IMR-90 (cell line): ENCODE measurements around the gene HMCN1. TPM values are rescaled to one million over a fixed set of nuclear protein-coding genes. Genes with fewer than 3 reads are reported as not detected.

Experiments
- ATAC-seq: fragments of 200-7000 bp; cut with Tn5 transposase; 2 replicates; pipeline ENCODE4 v1.9.1; 2020; ENCODE audit warnings: low read depth, mild to moderate bottlenecking, moderate library complexity
- BruUV-seq: library from RNA; stranded (reverse); fragments of 400-500 nt; replicated peaks from 2 replicates; lab custom pipeline; 2021; lab: Mats Ljungman, UMichigan
- CTCF ChIA-PET: fragments of 300-600 bp; formaldehyde crosslinking; extraction: SDS; loops from one replicate; lab custom pipeline; 2021; ENCODE audit warnings: antibody characterized with exemption; lab: Yijun Ruan, JAX
- POLR2A ChIA-PET: fragments of 300-600 bp; sonication (Branson Sonifier 250); formaldehyde crosslinking; loops from one replicate; lab custom pipeline; 2022; ENCODE audit warnings: antibody characterized with exemption; ENCODE audit not compliant: unreplicated experiment; lab: Charles Lee
- DNase-seq: peaks from one replicate; pipeline ENCODE4 v3.0.0; 2013
- H2AFZ ChIP-seq: replicated peaks from 2 replicates; pipeline ENCODE3; 2013; ENCODE audit warnings: low read length, mild to moderate bottlenecking; ENCODE audit not compliant: poor library complexity
- H2AK5ac ChIP-seq: 2 replicates; pipeline ENCODE4 v1.6.1; 2013; ENCODE audit warnings: low read depth, low read length, inconsistent platforms
- H2AK9ac ChIP-seq: replicated peaks from 2 replicates; pipeline ENCODE3; 2013; ENCODE audit warnings: mild to moderate bottlenecking, low read depth, low read length, moderate library complexity; ENCODE audit not compliant: poor library complexity
- H2BK120ac ChIP-seq: 2 replicates; pipeline ENCODE4 v1.6.1; 2013; ENCODE audit warnings: low read depth, low read length, inconsistent platforms
- H2BK15ac ChIP-seq: 3 replicates; pipeline ENCODE4 v1.6.1; 2013; ENCODE audit warnings: low read depth, low read length, inconsistent platforms
- H2BK20ac ChIP-seq: 2 replicates; pipeline ENCODE4 v1.6.1; 2013; ENCODE audit warnings: low read depth, mild to moderate bottlenecking, inconsistent platforms, low read length, moderate library complexity
- H2BK5ac ChIP-seq: 2 replicates; pipeline ENCODE4 v1.6.1; 2013; ENCODE audit warnings: mild to moderate bottlenecking, low read depth, low read length, inconsistent platforms; ENCODE audit not compliant: poor library complexity, severe bottlenecking
- H3K14ac ChIP-seq: replicated peaks from 2 replicates; pipeline ENCODE4 v1.6.1; 2013; ENCODE audit warnings: low read depth, low read length, inconsistent platforms
- H3K18ac ChIP-seq: 2 replicates; pipeline ENCODE4 v1.6.1; 2013; ENCODE audit warnings: low read depth, low read length, control low read depth
- H3K23ac ChIP-seq: 2 replicates; pipeline ENCODE4 v1.6.1; 2013; ENCODE audit warnings: low read depth, low read length, inconsistent platforms
- H3K27ac ChIP-seq: 2 replicates; pipeline ENCODE4 v1.5.1; 2013; ENCODE audit warnings: mild to moderate bottlenecking, control low read depth, low read length; ENCODE audit not compliant: insufficient read depth
- H3K27me3 ChIP-seq: 2 replicates; pipeline ENCODE4 v1.6.1; 2013; ENCODE audit warnings: low read length; ENCODE audit not compliant: control insufficient read depth, insufficient read depth
- H3K36me3 ChIP-seq: 2 replicates; pipeline ENCODE4 v1.6.1; 2013; ENCODE audit warnings: low read length, mixed read lengths; ENCODE audit not compliant: control insufficient read depth, insufficient read depth
- H3K4ac ChIP-seq: 2 replicates; pipeline ENCODE4 v1.6.1; 2013; ENCODE audit warnings: low read depth, low read length, inconsistent platforms
- H3K4me1 ChIP-seq: 2 replicates; pipeline ENCODE4 v1.6.1; 2013; ENCODE audit warnings: low read length, mixed read lengths; ENCODE audit not compliant: control insufficient read depth, insufficient read depth
- H3K4me2 ChIP-seq: 2 replicates; pipeline ENCODE4 v1.6.1; 2013; ENCODE audit warnings: low read depth, mild to moderate bottlenecking, control low read depth, low read length, moderate library complexity
- H3K4me3 ChIP-seq: 2 replicates; pipeline ENCODE4 v1.5.1; 2013; ENCODE audit warnings: low read depth, mild to moderate bottlenecking, control low read depth, low read length, moderate library complexity; ENCODE audit not compliant: insufficient read depth
- H3K56ac ChIP-seq: 2 replicates; pipeline ENCODE4 v1.6.1; 2013; ENCODE audit warnings: low read length, inconsistent platforms; ENCODE audit not compliant: insufficient read depth; ENCODE audit errors: extremely low read depth
- H3K79me1 ChIP-seq, 2 experiments: 2 replicates each; pipeline ENCODE4 v1.6.1; 2013; ENCODE audit warnings: low read length in 2 of 2, inconsistent platforms in 1 of 2, low read depth in 1 of 2
- H3K9ac ChIP-seq: 2 replicates; pipeline ENCODE4 v1.6.1; 2013; ENCODE audit warnings: low read depth, low read length, control low read depth
- H3K9me1 ChIP-seq: 2 replicates; pipeline ENCODE4 v1.6.1; 2013; ENCODE audit warnings: low read length, inconsistent platforms; ENCODE audit not compliant: insufficient read depth
- H3K9me3 ChIP-seq: 2 replicates; pipeline ENCODE4 v1.6.1; 2013; ENCODE audit warnings: low read length; ENCODE audit not compliant: control insufficient read depth, insufficient read depth
- H4K20me1 ChIP-seq: 2 replicates; pipeline ENCODE4 v1.6.1; 2013; ENCODE audit warnings: low read length, inconsistent platforms; ENCODE audit not compliant: insufficient read depth
- H4K5ac ChIP-seq: 2 replicates; pipeline ENCODE4 v1.6.1; 2013; ENCODE audit warnings: mild to moderate bottlenecking, low read depth, low read length, control low read depth
- H4K8ac ChIP-seq, 2 experiments: 2 replicates each; pipeline ENCODE4 v1.6.1; 2013; ENCODE audit warnings: low read depth in 2 of 2, low read length in 2 of 2, control low read depth in 1 of 2, inconsistent platforms in 1 of 2
- H4K91ac ChIP-seq: 2 replicates; pipeline ENCODE4 v1.6.1; 2013; ENCODE audit warnings: low read depth, low read length, inconsistent platforms; ENCODE audit not compliant: insufficient read depth
- MXI1 ChIP-seq: IDR thresholded peaks from 2 replicates; pipeline ENCODE4 v1.6.1; 2012; ENCODE audit warnings: low read depth, mild to moderate bottlenecking, low read length, moderate library complexity, borderline replicate concordance
- RCOR1 ChIP-seq: IDR thresholded peaks from 2 replicates; pipeline ENCODE4 v1.6.1; 2012; ENCODE audit warnings: mild to moderate bottlenecking, low read length, improper control_type of control experiment; ENCODE audit not compliant: insufficient replicate concordance
- WGBS, 2 experiments: methylation state at CpG; one replicate each; pipeline versions ENCODE4 v1.1.5 to v1.1.7; 2013; ENCODE audit warnings: missing lambda C conversion rate in 2 of 2; ENCODE audit not compliant: insufficient read length in 1 of 2; ENCODE audit errors: extremely low coverage in 2 of 2; 5-methylcytosine and 5-hydroxymethylcytosine counted together
- dilution Hi-C: fragments of 300-500 bp; cut with HindIII; formaldehyde crosslinking; loops from one replicate; pipeline ENCODE4 v1.14.3; 2018; ENCODE audit warnings: low sequenced_read_pairs; ENCODE audit not compliant: unreplicated experiment
- in situ Hi-C: fragments of 300-500 bp; cut with MboI; formaldehyde crosslinking; loops from 3 replicates; pipeline ENCODE4 v1.14.3; 2019; ENCODE audit warnings: low sequenced_read_pairs, inconsistent platforms, mixed read lengths
- intact Hi-C: fragments of 100-400 bp; cut with micrococcal nuclease; formaldehyde crosslinking; loops from 2 replicates; pipeline ENCODE4 v1.10.0; 2022
- polyA plus RNA-seq, 3 experiments: library from polyadenylated mRNA; depleted of rRNA; stranded (reverse); fragments of >200 nt; gene quantifications; 2 replicates each; pipeline ENCODE4 v1.2.3, GENCODE V29; 2012; ENCODE audit warnings: low replicate concordance in 1 of 3
- total RNA-seq: library from RNA; depleted of rRNA; stranded (reverse); fragments of >200 nt; gene quantifications from 2 replicates; pipeline ENCODE4 v1.2.3, GENCODE V29; 2012
- TF ChIP-seq, protein P1 (sequence below): conservative IDR thresholded peaks from 2 replicates; pipeline ENCODE4 v1.5.1; 2012; ENCODE audit warnings: mild to moderate bottlenecking, low read depth, low read length, improper control_type of control experiment

Gene HMCN1
- total and polyA plus RNA-seq, 2 of the 4 experiments (the other 2 are of a cell fraction) = 6.1 to 11.7 TPM

DNA sequence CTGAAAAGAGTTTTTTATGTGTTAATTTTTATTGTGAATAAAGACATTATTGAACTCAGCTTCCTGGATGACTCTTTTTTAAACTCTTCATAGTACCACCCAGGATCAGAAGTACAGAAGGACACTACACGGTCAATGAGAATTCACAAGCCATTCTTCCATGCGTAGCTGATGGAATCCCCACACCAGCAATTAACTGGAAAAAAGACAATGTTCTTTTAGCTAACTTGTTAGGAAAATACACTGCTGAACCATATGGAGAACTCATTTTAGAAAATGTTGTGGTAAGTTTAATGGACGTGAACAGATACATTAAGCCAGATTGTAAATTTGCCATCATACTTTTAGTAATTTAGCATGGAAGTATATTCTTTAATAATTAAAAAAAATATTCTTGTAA, 391.3 kb downstream of the HMCN1 start:
- no peaks in the 10 kb centered on the region for H3K36me3 ChIP-seq
- no TSS peak for BruUV-seq
- CTCF ChIA-PET = no interaction called here
- H3K4ac ChIP-seq = no peak overlapping the region
- H3K9ac ChIP-seq = no peak overlapping the region
- H3K9me3 ChIP-seq = no peaks in the 10 kb centered on the region
- H3K14ac ChIP-seq = no peak overlapping the region
- POLR2A ChIA-PET = no interaction called here
- in situ Hi-C loops = no loop called here
- TF ChIP-seq, protein P1, sequence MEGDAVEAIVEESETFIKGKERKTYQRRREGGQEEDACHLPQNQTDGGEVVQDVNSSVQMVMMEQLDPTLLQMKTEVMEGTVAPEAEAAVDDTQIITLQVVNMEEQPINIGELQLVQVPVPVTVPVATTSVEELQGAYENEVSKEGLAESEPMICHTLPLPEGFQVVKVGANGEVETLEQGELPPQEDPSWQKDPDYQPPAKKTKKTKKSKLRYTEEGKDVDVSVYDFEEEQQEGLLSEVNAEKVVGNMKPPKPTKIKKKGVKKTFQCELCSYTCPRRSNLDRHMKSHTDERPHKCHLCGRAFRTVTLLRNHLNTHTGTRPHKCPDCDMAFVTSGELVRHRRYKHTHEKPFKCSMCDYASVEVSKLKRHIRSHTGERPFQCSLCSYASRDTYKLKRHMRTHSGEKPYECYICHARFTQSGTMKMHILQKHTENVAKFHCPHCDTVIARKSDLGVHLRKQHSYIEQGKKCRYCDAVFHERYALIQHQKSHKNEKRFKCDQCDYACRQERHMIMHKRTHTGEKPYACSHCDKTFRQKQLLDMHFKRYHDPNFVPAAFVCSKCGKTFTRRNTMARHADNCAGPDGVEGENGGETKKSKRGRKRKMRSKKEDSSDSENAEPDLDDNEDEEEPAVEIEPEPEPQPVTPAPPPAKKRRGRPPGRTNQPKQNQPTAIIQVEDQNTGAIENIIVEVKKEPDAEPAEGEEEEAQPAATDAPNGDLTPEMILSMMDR = no peak
- TF ChIP-seq MXI1 (no peak), RCOR1 (no peak)
- H4K91ac ChIP-seq = no peak overlapping the region
- intact Hi-C loops = no loop called here
- H2AK9ac ChIP-seq = no peak overlapping the region
- H4K5ac ChIP-seq = no peak overlapping the region
- no peak overlapping the region for H2AK5ac ChIP-seq
- H3K56ac ChIP-seq = no peak overlapping the region
- dilution Hi-C loops = no loop called here
- no peak overlapping the region for H2BK20ac ChIP-seq
- no peak overlapping the region for H2BK15ac ChIP-seq
- DNase-seq (no peak), ATAC-seq (no peak)
- no peak overlapping the region for H2BK5ac ChIP-seq
- no peak overlapping the region for H3K27ac ChIP-seq
- H2AFZ ChIP-seq = no peak overlapping the region
- no CpG with 5 or more reads among the region's 3 CpGs for WGBS, 2 experiments
- H2BK120ac ChIP-seq = no peak overlapping the region
- no peak overlapping the region for H3K23ac ChIP-seq
- no peaks in the 10 kb centered on the region for H3K79me1 ChIP-seq
- H3K4me1 ChIP-seq = no peaks in the 10 kb centered on the region
- no peak overlapping the region for H3K18ac ChIP-seq
- no peak overlapping the region for H3K4me3 ChIP-seq
- no peaks in the 10 kb centered on the region for H4K20me1 ChIP-seq
- no peak overlapping the region for H4K8ac ChIP-seq
- H3K4me2 ChIP-seq = no peak overlapping the region
- no peaks in the 10 kb centered on the region for H3K9me1 ChIP-seq
- no peaks in the 10 kb centered on the region for H3K27me3 ChIP-seq
